ENCODE measurements around the gene DNAJB11. TPM values are rescaled to one million over a fixed set of nuclear protein-coding genes. Genes with fewer than 3 reads are reported as not detected.

The DNAJB11 gene
- total and polyA plus RNA-seq, 2 experiments from 2014 or later, result 65.9 to 102 TPM

DNA sequence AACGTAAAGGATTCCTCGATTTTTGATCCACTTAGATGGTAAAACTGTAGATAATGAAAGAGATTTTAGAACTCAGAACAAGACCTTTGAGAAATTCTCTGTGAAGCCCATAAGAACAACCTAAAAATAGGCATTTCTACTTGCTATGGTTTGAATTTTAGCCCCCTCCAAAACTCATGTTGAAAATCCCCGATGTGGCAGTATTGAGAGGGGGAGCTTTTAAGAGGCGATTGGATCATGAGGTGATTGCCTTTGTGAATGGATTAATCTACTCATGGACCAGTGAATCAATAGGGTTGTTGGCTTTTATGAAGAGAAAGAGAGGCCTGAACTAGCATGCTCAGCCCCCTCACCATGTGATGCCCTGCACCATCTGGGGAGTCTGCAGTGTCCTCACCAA is 22.2 kb downstream of the DNAJB11 start:
- Histone ChIP-seq H4K20me1 (ENCODE audit: insufficient read depth) (no peaks in the 10 kb centered on the region), H3K79me2 (ENCODE audit: insufficient read depth) (no peaks in the 10 kb centered on the region), H3K4me2 (ENCODE audit: unreplicated experiment) (no peak overlapping the region), H3K4me3 (no peak overlapping the region), H3K9me2 (ENCODE audit: insufficient read depth) (no peaks in the 10 kb centered on the region), H3K27ac (no peak overlapping the region), H3K27me3 (replicated peaks; ENCODE audit: insufficient read depth) (no peaks in the 10 kb centered on the region), H2AFZ (no peak overlapping the region), H3K9ac (no peak overlapping the region), H3K36me3 (ENCODE audit: low read depth) (no peaks in the 10 kb centered on the region), H3F3A (ENCODE audit: insufficient read depth) (peaks cover 25% of the 10 kb centered on the region; the same call in 1 of the 2 replicates), H3K9me3 (ENCODE audit: low read depth) (no peaks in the 10 kb centered on the region), H3K4me1 (ENCODE audit: insufficient read depth) (peaks cover 9% of the 10 kb centered on the region; the same call in 1 of the 2 replicates)
- 84 to 88% methylated on average over 4 of the region's 4 CpGs for WGBS, 2 experiments (ENCODE audit: low coverage in 1 of 2, low lambda C conversion rate in 2 of 2, missing lambda C conversion rate in 2 of 2)
- no peak for DNase-seq
- no peak for TF ChIP-seq EZH2 (IDR thresholded peaks at IDR 0.05; ENCODE audit: insufficient read depth, poor library complexity, severe bottlenecking)
- in situ Hi-C loops (cut with MboI), result no loop called here

DNA sequence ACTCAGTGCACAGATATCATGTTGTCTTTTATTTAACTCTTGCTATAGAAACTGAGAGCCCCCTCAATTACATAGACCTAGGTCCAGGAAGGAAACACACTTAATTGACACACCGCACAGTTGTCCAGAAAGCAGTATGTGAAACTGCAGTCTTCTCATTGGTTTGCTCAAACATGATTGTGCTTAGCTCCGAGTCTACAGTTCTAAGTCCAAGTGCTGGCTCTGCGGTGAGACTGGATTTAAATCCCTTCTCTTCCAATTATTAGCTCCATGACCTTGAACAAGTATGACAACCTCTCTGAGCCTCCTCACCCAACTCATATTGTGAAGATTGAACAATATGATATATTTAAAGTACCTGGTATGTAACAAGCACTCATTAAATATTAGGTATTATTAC is 23.3 kb downstream of the DNAJB11 start:
- H3K79me2 ChIP-seq (ENCODE audit: insufficient read depth), result no peaks in the 10 kb centered on the region
- in situ Hi-C loops (cut with MboI), result no loop called here
- no peaks in the 10 kb centered on the region for H3K9me3 ChIP-seq (ENCODE audit: low read depth)
- H3K4me1 ChIP-seq (ENCODE audit: insufficient read depth), result peaks cover 9% of the 10 kb centered on the region; the same call in 1 of the 2 replicates
- H3K9me2 ChIP-seq (ENCODE audit: insufficient read depth), result no peaks in the 10 kb centered on the region
- H4K20me1 ChIP-seq (ENCODE audit: insufficient read depth), result no peaks in the 10 kb centered on the region
- no peak overlapping the region for H3K9ac ChIP-seq
- H3K36me3 ChIP-seq (ENCODE audit: low read depth), result no peaks in the 10 kb centered on the region
- no peaks in the 10 kb centered on the region for H3K27me3 ChIP-seq (replicated peaks; ENCODE audit: insufficient read depth)
- TF ChIP-seq EZH2phosphoT487 (IDR thresholded peaks at IDR 0.05; ENCODE audit: insufficient read depth, low read depth), result no peak
- no peak for TF ChIP-seq EZH2 (IDR thresholded peaks at IDR 0.05; ENCODE audit: insufficient read depth, poor library complexity, severe bottlenecking)
- H2AFZ ChIP-seq, result no peak overlapping the region
- H3F3A ChIP-seq (ENCODE audit: insufficient read depth), result peaks cover 21% of the 10 kb centered on the region; the same call in 1 of the 2 replicates
- H3K27ac ChIP-seq, result no peak overlapping the region
- WGBS, 2 experiments (ENCODE audit: low coverage in 1 of 2, low lambda C conversion rate in 2 of 2, missing lambda C conversion rate in 2 of 2), result 82 to 92% methylated on average over 3 of the region's 3 CpGs
- H3K4me2 ChIP-seq (ENCODE audit: unreplicated experiment), result no peak overlapping the region
- no peak for DNase-seq
- no peak overlapping the region for H3K4me3 ChIP-seq

DNA sequence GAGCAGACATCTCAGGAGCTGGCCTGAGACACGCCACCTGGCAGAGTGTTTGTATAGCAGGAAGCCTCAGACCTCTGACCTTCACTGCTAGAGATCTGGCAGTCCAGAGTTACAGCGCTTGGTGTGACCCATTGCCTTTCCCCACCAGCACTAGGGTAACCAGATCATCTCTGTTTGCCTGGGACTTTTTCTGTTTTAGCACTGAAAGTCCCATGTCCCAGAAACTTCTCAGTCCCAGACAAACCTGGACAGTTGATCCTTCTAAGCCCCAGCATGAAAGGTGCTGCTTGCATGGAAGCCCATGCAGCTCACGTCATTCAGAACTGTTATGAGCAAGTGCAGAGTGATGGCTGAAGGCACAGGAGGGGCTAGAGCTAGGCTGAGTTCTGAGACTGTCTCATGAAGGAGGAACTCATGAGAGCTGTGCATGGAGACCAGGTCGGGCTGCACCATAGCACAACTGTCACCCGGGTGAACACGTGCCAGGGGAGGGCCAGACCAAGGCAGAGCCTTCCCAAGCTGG is 24.1 kb downstream of the DNAJB11 start:
- Histone ChIP-seq H3K9me2 (ENCODE audit: insufficient read depth) (no peaks in the 10 kb centered on the region), H4K20me1 (ENCODE audit: insufficient read depth) (no peaks in the 10 kb centered on the region), H3K9ac (no peak overlapping the region), H3K27ac (no peak overlapping the region), H2AFZ (no peak overlapping the region), H3K4me3 (no peak overlapping the region), H3K4me1 (ENCODE audit: insufficient read depth) (peaks cover 5% of the 10 kb centered on the region; the same call in 1 of the 2 replicates), H3K79me2 (ENCODE audit: insufficient read depth) (no peaks in the 10 kb centered on the region), H3F3A (ENCODE audit: insufficient read depth) (peaks cover 17% of the 10 kb centered on the region; the same call in 1 of the 2 replicates), H3K9me3 (ENCODE audit: low read depth) (no peaks in the 10 kb centered on the region), H3K27me3 (replicated peaks; ENCODE audit: insufficient read depth) (no peaks in the 10 kb centered on the region), H3K36me3 (ENCODE audit: low read depth) (no peaks in the 10 kb centered on the region), H3K4me2 (ENCODE audit: unreplicated experiment) (no peak overlapping the region)
- 63 to 68% methylated on average over 6 of the region's 6 CpGs for WGBS, 2 experiments (ENCODE audit: low coverage in 1 of 2, low lambda C conversion rate in 2 of 2, missing lambda C conversion rate in 2 of 2)
- TF ChIP-seq EZH2phosphoT487 (IDR thresholded peaks at IDR 0.05; ENCODE audit: insufficient read depth, low read depth), result no peak
- no peak for TF ChIP-seq EZH2 (IDR thresholded peaks at IDR 0.05; ENCODE audit: insufficient read depth, poor library complexity, severe bottlenecking)
- in situ Hi-C loops (cut with MboI), result no loop called here
- DNase-seq, result no peak

DNA sequence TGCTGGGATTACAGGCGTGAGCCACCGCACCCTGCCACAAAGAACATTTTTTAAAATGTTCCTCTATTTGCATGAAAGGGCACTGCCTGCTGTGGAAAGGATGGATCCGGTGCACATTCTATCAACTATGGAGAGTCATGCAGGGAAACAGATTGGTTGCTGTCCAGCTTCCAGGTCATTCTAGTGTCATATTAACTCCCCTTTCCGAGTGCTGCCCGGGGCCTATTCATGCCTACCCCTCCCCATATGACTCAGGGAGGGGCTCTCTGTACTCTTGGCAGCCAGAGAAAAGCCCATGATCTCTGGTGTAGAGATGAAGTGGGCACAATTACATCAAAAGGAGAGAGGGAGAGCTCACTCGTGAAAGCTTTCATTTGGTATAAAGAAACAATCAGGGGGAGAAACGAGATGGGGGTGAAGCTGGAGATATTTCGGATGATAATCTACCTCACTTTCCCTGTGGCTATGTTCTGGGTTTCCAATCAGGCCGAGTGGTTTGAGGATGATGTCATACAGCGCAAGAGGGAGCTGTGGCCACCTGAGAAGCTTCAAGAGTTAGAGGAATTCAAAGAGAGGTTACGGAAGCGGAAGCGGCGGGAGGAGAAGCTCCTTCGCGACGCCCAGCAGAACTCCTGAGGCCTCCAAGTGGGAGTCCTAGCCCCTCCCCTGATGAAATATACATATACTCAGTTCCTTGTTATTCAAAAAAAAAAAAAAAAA is 26.2 kb downstream of the DNAJB11 start:
- H2AFZ ChIP-seq, result peak overlapping the region; percentile 71
- H3K79me2 ChIP-seq (ENCODE audit: insufficient read depth), result no peaks in the 10 kb centered on the region
- H3F3A ChIP-seq (ENCODE audit: insufficient read depth), result peaks cover 8% of the 10 kb centered on the region; the same call in 1 of the 2 replicates
- H4K20me1 ChIP-seq (ENCODE audit: insufficient read depth), result no peaks in the 10 kb centered on the region
- no peaks in the 10 kb centered on the region; the same call in 1 of the 2 replicates for H3K4me1 ChIP-seq (ENCODE audit: insufficient read depth)
- no peaks in the 10 kb centered on the region for H3K9me2 ChIP-seq (ENCODE audit: insufficient read depth)
- TF ChIP-seq EZH2phosphoT487 (IDR thresholded peaks at IDR 0.05; ENCODE audit: insufficient read depth, low read depth) (no peak), EZH2 (IDR thresholded peaks at IDR 0.05; ENCODE audit: insufficient read depth, poor library complexity, severe bottlenecking) (no peak)
- peak; percentile 21 for DNase-seq
- WGBS, 2 experiments (ENCODE audit: low coverage in 1 of 2, low lambda C conversion rate in 2 of 2, missing lambda C conversion rate in 2 of 2), result 40 to 43% methylated on average over 17 of the region's 17 CpGs
- H3K27ac ChIP-seq, result no peak overlapping the region
- no peak overlapping the region for H3K4me3 ChIP-seq
- no peaks in the 10 kb centered on the region for H3K9me3 ChIP-seq (ENCODE audit: low read depth)
- no peak overlapping the region for H3K4me2 ChIP-seq (ENCODE audit: unreplicated experiment)
- in situ Hi-C loops (cut with MboI), result no loop called here
- H3K9ac ChIP-seq, result no peak overlapping the region
- H3K27me3 ChIP-seq (replicated peaks; ENCODE audit: insufficient read depth), result no peaks in the 10 kb centered on the region
- H3K36me3 ChIP-seq (ENCODE audit: low read depth), result no peaks in the 10 kb centered on the region

Data from GM23248 (cell line).